CD4-positive, alpha-beta T cell treated with Interleukin-17A for 4 hours (primary cell): ENCODE data around the gene TRAF6.

Source experiments
- DNase-seq: peaks from one replicate; pipeline ENCODE4 v3.0.0-alpha.2; 2020; ENCODE audit warnings: mixed read lengths

Gene TRAF6

DNA sequence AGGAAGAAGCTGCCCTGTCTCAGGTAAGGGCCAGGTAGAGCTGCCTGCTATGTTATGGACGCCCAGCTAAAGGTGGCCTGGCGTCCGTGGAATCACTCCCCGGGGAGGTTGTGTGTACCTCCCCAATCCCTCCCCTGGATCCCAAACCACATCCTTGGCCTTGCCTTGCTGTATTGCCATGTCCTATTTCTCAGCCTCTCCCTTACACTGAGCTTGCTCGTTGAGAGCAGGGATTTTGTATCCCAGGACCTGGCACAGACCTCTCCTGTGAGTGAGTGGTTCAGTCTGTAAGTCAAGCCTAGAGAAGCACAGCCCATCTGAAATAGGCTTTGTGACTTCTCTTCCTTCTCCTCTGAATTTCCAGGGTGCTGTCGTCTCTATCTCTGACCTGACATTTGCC, 53.9 kb downstream of the TRAF6 start:
- no peak for DNase-seq

GRCh38 chr11:36455658-36456111, 54.4 kb downstream of the TRAF6 start:
- DNase-seq, result no peak

- no peak for DNase-seq
Observed at GRCh38 chr11:36454941-36455631, 55.0 kb downstream of the TRAF6 start.

GRCh38 chr11:36454551-36454940, 55.5 kb downstream of the TRAF6 start:
- DNase-seq, result no peak

DNA sequence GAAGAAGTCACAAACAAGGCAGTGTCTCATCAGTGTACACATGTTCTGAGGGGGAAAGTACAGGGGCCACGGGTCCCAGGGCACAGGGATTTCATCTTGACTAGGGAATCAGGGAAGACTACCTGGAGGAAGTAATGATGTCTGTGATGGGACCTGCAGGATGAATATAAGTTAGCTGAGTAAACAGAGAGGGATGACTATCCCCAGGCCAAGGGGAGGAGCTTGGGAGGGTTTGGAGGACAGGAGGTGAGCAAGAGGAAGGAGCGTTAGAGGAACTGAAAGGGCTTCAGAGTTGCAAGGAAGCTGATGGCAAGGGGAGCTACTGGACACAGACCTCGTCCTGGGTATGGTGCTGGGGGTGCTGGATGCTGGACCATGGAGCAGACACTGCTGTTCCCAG, 56.4 kb downstream of the TRAF6 start:
- no peak for DNase-seq

DNA sequence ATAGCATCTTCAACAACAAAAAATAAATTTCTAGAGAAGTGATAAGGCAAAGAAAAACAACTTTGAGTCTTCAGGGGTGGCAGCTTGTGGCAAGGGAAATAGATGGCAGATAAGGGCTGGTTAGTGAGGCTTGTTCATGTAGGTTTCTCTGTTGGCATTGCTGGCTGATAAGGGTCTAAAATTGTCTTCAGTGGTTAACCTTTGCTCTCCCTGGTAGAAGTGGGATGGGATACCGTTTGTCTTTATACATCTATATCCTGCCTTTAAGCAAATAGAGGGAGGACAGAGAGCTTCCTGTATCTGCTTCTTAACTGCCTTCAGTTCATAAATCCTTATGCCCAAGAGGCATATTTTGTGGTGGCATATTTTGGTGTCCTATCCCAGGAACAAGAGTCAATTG, 57.1 kb downstream of the TRAF6 start:
- no peak for DNase-seq

DNA sequence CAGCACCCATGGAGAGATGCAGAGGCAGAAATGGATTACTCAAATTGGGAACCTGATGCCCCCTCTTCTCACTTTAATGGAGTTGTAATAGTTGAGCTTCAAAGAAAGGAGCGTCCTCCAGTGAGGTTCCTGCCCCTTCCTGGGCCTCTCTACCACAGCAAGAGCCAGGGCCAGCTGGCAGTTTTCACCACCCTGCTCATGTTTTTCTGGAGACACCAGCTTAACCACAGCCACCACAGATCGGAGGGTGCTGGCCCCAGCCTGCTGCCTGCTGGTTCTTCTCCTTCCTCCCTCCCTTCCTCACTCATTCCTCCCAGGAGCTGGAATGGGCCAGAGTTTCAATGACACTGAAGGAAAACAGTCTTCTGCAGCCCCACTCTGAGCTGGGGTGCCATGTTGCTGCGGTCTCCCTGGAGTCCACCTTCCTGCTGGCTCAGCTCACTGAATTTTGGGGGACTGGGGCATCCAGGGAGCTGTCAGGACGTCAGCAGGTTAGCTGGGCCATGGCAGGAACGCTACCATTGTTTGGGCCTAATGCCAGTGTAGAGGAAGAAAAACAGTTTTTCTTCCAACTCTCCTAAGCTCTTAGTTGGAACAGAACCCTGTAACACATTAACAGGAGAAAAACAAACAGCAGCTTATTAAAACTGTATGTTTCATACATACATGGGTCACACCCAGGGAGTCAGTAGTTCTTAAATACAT, 57.7 kb downstream of the TRAF6 start:
- DNase-seq, result peak; percentile 25

DNA sequence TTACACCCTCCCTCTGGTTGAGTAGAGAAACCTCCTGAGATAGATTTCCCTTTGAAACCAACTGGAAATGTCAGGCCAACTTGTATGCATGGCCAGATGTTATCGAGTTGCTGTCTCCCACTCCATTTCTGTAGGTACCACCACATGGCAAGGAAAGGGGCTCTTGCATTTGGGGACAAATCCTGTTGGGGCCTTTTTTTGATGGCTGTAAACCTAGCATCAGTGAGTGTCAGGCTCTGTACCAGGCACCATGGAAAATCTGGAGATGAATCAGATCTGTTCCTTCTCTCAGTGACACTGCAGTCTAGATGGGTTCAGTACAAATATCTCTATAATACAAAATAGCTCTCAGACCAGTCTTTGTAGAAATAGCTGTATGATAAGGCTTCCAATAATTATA, 58.4 kb downstream of the TRAF6 start:
- DNase-seq, result no peak

DNA sequence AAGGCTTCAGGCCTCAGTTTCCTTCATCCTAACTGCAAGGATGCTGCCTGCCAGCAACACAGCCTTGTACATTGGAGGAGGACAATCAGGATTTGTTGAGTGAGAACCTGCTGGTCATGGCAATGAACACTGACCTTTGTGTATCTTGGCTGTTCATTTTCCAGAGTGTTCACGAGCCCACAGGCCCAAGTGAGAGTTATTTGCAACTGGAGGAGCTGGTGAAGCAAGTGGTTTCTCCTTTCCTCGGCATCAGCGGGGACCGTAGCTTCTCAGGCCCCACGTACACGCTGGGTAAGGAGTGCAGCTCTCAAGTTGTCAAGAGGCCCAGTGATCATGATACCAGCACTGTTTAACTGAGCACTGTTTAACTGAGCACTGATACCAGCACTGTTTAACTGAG, 59.0 kb downstream of the TRAF6 start:
- no peak for DNase-seq

DNA sequence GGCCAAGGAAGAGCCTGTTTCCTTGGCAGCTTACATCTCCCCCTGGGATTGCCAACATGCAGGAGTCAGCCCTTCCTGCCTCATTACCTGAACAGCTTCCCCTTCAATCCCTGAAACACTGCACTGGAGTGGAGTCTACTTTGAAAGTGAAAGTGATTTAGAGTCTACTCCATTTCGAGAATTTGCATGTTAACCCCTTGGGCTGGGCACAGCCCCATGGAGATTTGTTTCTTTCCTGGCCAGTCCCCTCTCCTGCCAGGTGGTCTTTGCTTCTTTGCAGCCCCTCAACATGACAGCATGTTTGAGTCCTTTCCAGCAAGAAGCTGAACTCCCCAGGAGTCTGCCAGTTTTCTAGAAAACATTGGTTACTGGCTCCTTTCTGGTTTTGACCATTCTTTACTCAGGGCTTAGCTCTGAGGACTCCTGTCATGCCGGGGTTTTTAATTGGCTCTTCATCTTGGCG, 59.9 kb downstream of the TRAF6 start:
- DNase-seq, result no peak

DNA sequence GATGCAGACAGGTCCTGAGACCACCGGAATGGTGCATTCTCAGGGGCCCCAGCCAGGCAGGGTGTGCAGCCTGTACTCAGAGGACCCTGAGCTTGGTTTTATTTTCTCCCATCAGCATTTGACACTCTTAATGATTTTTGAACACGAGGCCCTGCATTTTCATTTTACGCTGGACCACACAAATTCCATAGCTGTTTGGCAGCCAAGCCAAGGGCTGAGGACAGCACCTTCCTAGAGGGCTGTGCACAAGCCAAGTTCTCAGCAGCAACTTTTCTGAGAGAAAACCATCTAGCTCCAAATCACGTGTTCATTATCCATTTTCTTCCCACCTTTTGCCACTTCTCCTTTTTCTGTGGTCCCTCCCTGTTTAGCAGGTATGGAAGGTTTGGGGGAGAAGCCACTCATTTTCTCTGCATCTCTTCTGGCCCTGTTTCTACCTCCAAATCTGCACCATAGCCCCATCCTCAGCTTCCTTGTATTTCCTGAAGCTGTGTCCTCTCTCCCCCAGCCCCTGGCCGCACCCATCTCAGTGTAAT, 60.4 kb downstream of the TRAF6 start:
- DNase-seq, result no peak

DNA sequence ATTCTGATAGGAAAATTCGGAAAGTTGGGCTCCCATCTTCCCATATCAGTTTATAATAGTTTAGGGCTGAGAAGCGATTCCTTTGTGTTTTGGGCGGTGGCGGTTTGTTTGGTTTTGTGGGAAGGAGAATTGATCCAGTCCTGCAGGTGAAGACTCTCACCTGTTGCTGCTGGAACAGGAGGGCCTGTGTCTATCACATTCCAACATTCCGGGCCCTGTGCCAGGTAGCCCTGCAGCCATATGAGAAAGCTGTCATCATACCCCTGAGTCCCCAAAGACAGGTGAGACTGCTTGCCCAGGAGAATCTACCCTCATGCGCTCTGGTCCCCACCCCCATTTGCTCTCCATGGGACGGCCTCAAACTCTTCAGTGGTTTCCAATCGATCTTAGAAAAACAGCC, 62.1 kb downstream of the TRAF6 start:
- DNase-seq, result no peak

GRCh38 chr11:36447514-36447913, 62.6 kb downstream of the TRAF6 start:
- no peak for DNase-seq

GRCh38 chr11:36446135-36446534, 63.9 kb downstream of the TRAF6 start:
- no peak for DNase-seq

GRCh38 chr11:36443661-36444060, 66.4 kb downstream of the TRAF6 start:
- DNase-seq, result no peak

- DNase-seq, result no peak
Observed at GRCh38 chr11:36441610-36442208, 68.4 kb downstream of the TRAF6 start.

GRCh38 chr11:36438126-36438525, 71.9 kb downstream of the TRAF6 start:
- DNase-seq, result no peak

GRCh38 chr11:36437413-36437812, 72.7 kb downstream of the TRAF6 start:
- DNase-seq, result no peak
